A673 (cell line): Measurements from ENCODE around the gene DEDD2. TPM values are rescaled to one million over a fixed set of nuclear protein-coding genes. Genes with fewer than 3 reads are reported as not detected.

Experiments
- BruUV-seq: library from RNA; stranded (reverse); fragments of 400-500 nt; replicated peaks from 2 replicates; lab custom pipeline; 2021; lab: Mats Ljungman, UMichigan
- CTCF ChIA-PET: fragments of 300-600 bp; sonication (Branson Sonifier 250); formaldehyde crosslinking; loops from one replicate; lab custom pipeline; 2022; ENCODE audit warnings: antibody characterized with exemption; lab: Charles Lee
- POLR2A ChIA-PET: fragments of 300-600 bp; sonication (Branson Sonifier 250); formaldehyde crosslinking; loops from one replicate; lab custom pipeline; 2022; ENCODE audit warnings: antibody characterized with exemption; ENCODE audit not compliant: low non-redundant PET; lab: Charles Lee
- DNase-seq: peaks from one replicate; pipeline ENCODE4 v3.0.0-alpha.2; 2015; ENCODE audit warnings: low spot score
- H3K27ac ChIP-seq: fragments of 200-600 bp; sonication (generic); 2 replicates; pipeline ENCODE4 v1.5.1; 2016; ENCODE audit warnings: mixed run types, low read depth, mild to moderate bottlenecking, mixed read lengths, antibody characterized with exemption, low read length; ENCODE audit not compliant: poor library complexity, severe bottlenecking
- H3K27me3 ChIP-seq: fragments of 200-600 bp; sonication (generic); replicated peaks from 2 replicates; pipeline ENCODE4 v1.6.1; 2017; ENCODE audit warnings: mixed run types, low read depth, mild to moderate bottlenecking, mixed read lengths, antibody characterized with exemption, low read length; ENCODE audit not compliant: insufficient read depth, poor library complexity
- H3K36me3 ChIP-seq: fragments of 200-600 bp; sonication (generic); 2 replicates; pipeline ENCODE4 v1.6.1; 2016; ENCODE audit warnings: mixed run types, mild to moderate bottlenecking, mixed read lengths, antibody characterized with exemption, low read length; ENCODE audit not compliant: insufficient read depth, poor library complexity, severe bottlenecking
- H3K4me1 ChIP-seq: fragments of 200-600 bp; sonication (generic); 2 replicates; pipeline ENCODE4 v1.6.1; 2017; ENCODE audit warnings: mixed run types, mild to moderate bottlenecking, mixed read lengths, antibody characterized with exemption, low read length; ENCODE audit not compliant: insufficient read depth, poor library complexity, severe bottlenecking
- H3K4me3 ChIP-seq: fragments of 200-600 bp; sonication (generic); 2 replicates; pipeline ENCODE4 v1.5.1; 2016; ENCODE audit warnings: low read depth, mixed run types, mild to moderate bottlenecking, mixed read lengths, low read length; ENCODE audit not compliant: poor library complexity, severe bottlenecking
- H3K9me3 ChIP-seq: fragments of 200-600 bp; sonication (generic); 2 replicates; pipeline ENCODE4 v1.6.1; 2016; ENCODE audit warnings: mixed run types, low read depth, mild to moderate bottlenecking, mixed read lengths, antibody characterized with exemption, low read length; ENCODE audit not compliant: poor library complexity, severe bottlenecking
- CTCF ChIP-seq: fragments of 300-800, 200-600 bp; sonication (generic); conservative IDR thresholded peaks from 2 replicates; pipeline ENCODE4 v1.5.1; 2017; ENCODE audit warnings: low read depth, mild to moderate bottlenecking, antibody characterized with exemption, low read length, moderate library complexity, mixed read lengths
- EZH2 ChIP-seq: fragments of 200-600 bp; sonication (generic); IDR thresholded peaks from 2 replicates; pipeline ENCODE4 v1.6.1; 2017; ENCODE audit warnings: borderline replicate concordance, low read depth, mild to moderate bottlenecking, mixed read lengths, antibody characterized with exemption, low read length; ENCODE audit not compliant: poor library complexity, severe bottlenecking
- intact Hi-C: fragments of 100-400 bp; cut with micrococcal nuclease; formaldehyde crosslinking; loops from one replicate; pipeline ENCODE4 v1.10.0; 2022; ENCODE audit not compliant: unreplicated experiment
- total RNA-seq: library from RNA; stranded (reverse); gene quantifications from 2 replicates; pipeline ENCODE4 v1.2.3, GENCODE V29; 2021

The DEDD2 gene
- total RNA-seq, 1 experiment from 2014 or later, result 32.1 TPM

- H3K36me3 ChIP-seq, result no peaks in the 10 kb centered on the region
- BruUV-seq, result no TSS peak
- no peaks in the 10 kb centered on the region for H3K9me3 ChIP-seq
- H3K4me3 ChIP-seq, result no peak overlapping the region
- intact Hi-C loops, result no loop called here
- POLR2A ChIA-PET, result no interaction called here
- no peak overlapping the region for H3K27ac ChIP-seq
- CTCF ChIA-PET, result no interaction called here
- no peak for TF ChIP-seq EZH2
- no peak for TF ChIP-seq CTCF
- no peak for DNase-seq
- no peaks in the 10 kb centered on the region for H3K4me1 ChIP-seq
- H3K27me3 ChIP-seq, result no peaks in the 10 kb centered on the region
Observed at GRCh38 chr19:42156571-42156970, 60.9 kb downstream of the DEDD2 start.

GRCh38 chr19:42155796-42156195 is 61.7 kb downstream of the DEDD2 start:
- Histone ChIP-seq H3K36me3 (no peaks in the 10 kb centered on the region), H3K9me3 (no peaks in the 10 kb centered on the region), H3K4me1 (no peaks in the 10 kb centered on the region), H3K27ac (no peak overlapping the region), H3K27me3 (no peaks in the 10 kb centered on the region), H3K4me3 (no peak overlapping the region)
- POLR2A ChIA-PET, result no interaction called here
- TF ChIP-seq CTCF, result no peak
- no peak for TF ChIP-seq EZH2
- CTCF ChIA-PET, result no interaction called here
- BruUV-seq, result no TSS peak
- DNase-seq, result no peak
- intact Hi-C loops, result no loop called here

GRCh38 chr19:42154471-42155323 is 62.8 kb downstream of the DEDD2 start:
- no peak for TF ChIP-seq CTCF
- TF ChIP-seq EZH2, result no peak
- no peak overlapping the region for H3K4me3 ChIP-seq
- POLR2A ChIA-PET, result no interaction called here
- BruUV-seq, result no TSS peak
- no peaks in the 10 kb centered on the region for H3K4me1 ChIP-seq
- intact Hi-C loops, result no loop called here
- H3K27me3 ChIP-seq, result no peaks in the 10 kb centered on the region
- no peaks in the 10 kb centered on the region for H3K36me3 ChIP-seq
- CTCF ChIA-PET, result interaction anchor here (0.7 kb wide), 1 partner anchor 190 kb away, joined by 4 read pairs; no protein-coding TSS in a partner anchor
- no peak for DNase-seq
- no peak overlapping the region for H3K27ac ChIP-seq
- no peaks in the 10 kb centered on the region for H3K9me3 ChIP-seq
